HepG2 (cell line): ENCODE measurements around the gene ABCA4. TPM values are rescaled to one million over a fixed set of nuclear protein-coding genes. Genes with fewer than 3 reads are reported as not detected.

ENCODE experiments used
- EED ChIP-seq: sonication (generic); formaldehyde crosslinking; IDR thresholded peaks from 2 replicates; pipeline ENCODE4 v1.5.0; 2020; ENCODE audit warnings: mild to moderate bottlenecking, missing genetic modification reagents
- ELF3 ChIP-seq: IDR thresholded peaks from 2 replicates; pipeline ENCODE4 v1.6.1; 2016; ENCODE audit warnings: missing genetic modification reagents, missing compliant biosample characterization
- ERF ChIP-seq: IDR thresholded peaks from 2 replicates; pipeline ENCODE4 v1.6.1; 2018; ENCODE audit warnings: missing biosample characterization, missing genetic modification reagents
- NR1H2 ChIP-seq: sonication (generic); formaldehyde crosslinking; IDR thresholded peaks from 2 replicates; pipeline ENCODE4 v1.8.1; 2022; ENCODE audit warnings: low read depth, missing genetic modification reagents, borderline replicate concordance
- ZBTB7B ChIP-seq: sonication (generic); formaldehyde crosslinking; IDR thresholded peaks from 2 replicates; pipeline ENCODE4 v1.4.0; 2020; ENCODE audit warnings: missing genetic modification reagents
- ZFP90 ChIP-seq: sonication (generic); formaldehyde crosslinking; IDR thresholded peaks from 2 replicates; pipeline ENCODE4 v1.8.0; 2022; ENCODE audit warnings: missing genetic modification reagents, mild to moderate bottlenecking, inconsistent platforms, borderline replicate concordance
- ZNF572 ChIP-seq: sonication (generic); formaldehyde crosslinking; IDR thresholded peaks from 2 replicates; pipeline ENCODE4 v1.5.1; 2020; ENCODE audit warnings: mild to moderate bottlenecking, missing genetic modification reagents
- ZNF772 ChIP-seq: sonication (generic); formaldehyde crosslinking; IDR thresholded peaks from 2 replicates; pipeline ENCODE4 v1.5.0; 2020; ENCODE audit warnings: mild to moderate bottlenecking, missing genetic modification reagents
- ZNF781 ChIP-seq: sonication (generic); formaldehyde crosslinking; IDR thresholded peaks from 2 replicates; pipeline ENCODE4 v1.5.1; 2020; ENCODE audit warnings: borderline replicate concordance, mild to moderate bottlenecking, missing genetic modification reagents; ENCODE audit errors: not compliant biosample characterization
- polyA plus RNA-seq, 8 experiments: library from polyadenylated mRNA; depleted of rRNA in 3 of 8; stranded (reverse) in 7 of 8; unstranded in 1 of 8; fragments of >200 nt; fragmentation: Illumina TruSeq in 4 of 8; extraction: Trizol in 4 of 8; gene quantifications; 2 replicates each; pipeline versions ENCODE4 v1.2.1 to v1.2.3, GENCODE V29; 2011 to 2016; ENCODE audit warnings: low read depth in 4 of 8, missing spikeins in 1 of 8, mixed read lengths in 1 of 8; ENCODE audit not compliant: insufficient read depth in 1 of 8
- total RNA-seq, 5 experiments: library from RNA; depleted of rRNA; stranded (reverse); fragments of >200 nt; fragmentation: Illumina TruSeq; extraction: Trizol; gene quantifications; 2 replicates each; pipeline ENCODE4 v1.2.3, GENCODE V29; 2016; ENCODE audit warnings: low read depth in 1 of 5
- TF ChIP-seq, protein P1 (sequence below): sonication (generic); formaldehyde crosslinking; IDR thresholded peaks from 2 replicates; pipeline ENCODE4 v1.4.0; 2020; ENCODE audit warnings: missing genetic modification reagents
- TF ChIP-seq, protein P2 (sequence below): sonication (generic); formaldehyde crosslinking; IDR thresholded peaks from 2 replicates; pipeline ENCODE4 v1.8.1; 2023; ENCODE audit warnings: mild to moderate bottlenecking, missing genetic modification reagents
- TF ChIP-seq, protein P3 (sequence below): sonication (generic); formaldehyde crosslinking; IDR thresholded peaks from 2 replicates; pipeline ENCODE4 v1.8.0; 2023; ENCODE audit warnings: mild to moderate bottlenecking, missing genetic modification reagents
- TF ChIP-seq, protein P4 (sequence below): sonication (generic); formaldehyde crosslinking; IDR thresholded peaks from 2 replicates; pipeline ENCODE4 v1.4.0; 2020; ENCODE audit warnings: missing genetic modification reagents
- TF ChIP-seq, protein P5 (sequence below): sonication (generic); formaldehyde crosslinking; IDR thresholded peaks from 2 replicates; pipeline ENCODE4 v1.5.0; 2020; ENCODE audit warnings: missing genetic modification reagents

The ABCA4 gene
- total and polyA plus RNA-seq, 2 of the 13 experiments (the other 11 are each of a cell fraction or from before 2014, with no cell fraction given) = 0.24 to 0.67 TPM

DNA sequence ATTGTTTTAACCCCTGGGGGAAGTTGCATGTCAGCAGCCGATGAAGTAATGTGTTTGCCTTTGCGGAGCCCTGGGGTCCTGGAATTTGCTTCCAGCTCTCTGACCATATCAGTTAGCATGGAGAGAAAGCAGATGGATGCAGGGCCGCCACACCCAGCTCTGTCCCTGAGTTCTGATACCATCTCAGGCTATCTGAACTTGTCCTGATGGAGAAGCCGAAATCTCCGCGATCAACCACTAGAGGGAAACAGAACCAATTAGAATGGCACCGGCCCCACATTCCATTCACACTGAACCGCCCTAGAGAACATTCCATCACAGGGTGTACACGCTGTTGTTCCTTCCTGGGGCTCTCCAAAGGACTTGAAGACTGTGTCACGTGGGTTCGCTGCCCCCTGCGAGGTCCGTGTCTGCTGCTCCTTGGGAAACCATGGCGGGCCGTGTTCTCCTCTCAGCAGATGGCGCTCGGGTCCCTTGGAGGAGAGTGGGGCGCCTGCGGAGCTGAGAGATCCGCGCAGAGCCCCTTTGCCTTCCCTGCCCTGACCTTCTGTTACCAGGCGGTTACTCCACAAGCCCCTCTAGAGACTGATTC is 75.4 kb downstream of the ABCA4 start (continued):
- TF ChIP-seq, protein P1, sequence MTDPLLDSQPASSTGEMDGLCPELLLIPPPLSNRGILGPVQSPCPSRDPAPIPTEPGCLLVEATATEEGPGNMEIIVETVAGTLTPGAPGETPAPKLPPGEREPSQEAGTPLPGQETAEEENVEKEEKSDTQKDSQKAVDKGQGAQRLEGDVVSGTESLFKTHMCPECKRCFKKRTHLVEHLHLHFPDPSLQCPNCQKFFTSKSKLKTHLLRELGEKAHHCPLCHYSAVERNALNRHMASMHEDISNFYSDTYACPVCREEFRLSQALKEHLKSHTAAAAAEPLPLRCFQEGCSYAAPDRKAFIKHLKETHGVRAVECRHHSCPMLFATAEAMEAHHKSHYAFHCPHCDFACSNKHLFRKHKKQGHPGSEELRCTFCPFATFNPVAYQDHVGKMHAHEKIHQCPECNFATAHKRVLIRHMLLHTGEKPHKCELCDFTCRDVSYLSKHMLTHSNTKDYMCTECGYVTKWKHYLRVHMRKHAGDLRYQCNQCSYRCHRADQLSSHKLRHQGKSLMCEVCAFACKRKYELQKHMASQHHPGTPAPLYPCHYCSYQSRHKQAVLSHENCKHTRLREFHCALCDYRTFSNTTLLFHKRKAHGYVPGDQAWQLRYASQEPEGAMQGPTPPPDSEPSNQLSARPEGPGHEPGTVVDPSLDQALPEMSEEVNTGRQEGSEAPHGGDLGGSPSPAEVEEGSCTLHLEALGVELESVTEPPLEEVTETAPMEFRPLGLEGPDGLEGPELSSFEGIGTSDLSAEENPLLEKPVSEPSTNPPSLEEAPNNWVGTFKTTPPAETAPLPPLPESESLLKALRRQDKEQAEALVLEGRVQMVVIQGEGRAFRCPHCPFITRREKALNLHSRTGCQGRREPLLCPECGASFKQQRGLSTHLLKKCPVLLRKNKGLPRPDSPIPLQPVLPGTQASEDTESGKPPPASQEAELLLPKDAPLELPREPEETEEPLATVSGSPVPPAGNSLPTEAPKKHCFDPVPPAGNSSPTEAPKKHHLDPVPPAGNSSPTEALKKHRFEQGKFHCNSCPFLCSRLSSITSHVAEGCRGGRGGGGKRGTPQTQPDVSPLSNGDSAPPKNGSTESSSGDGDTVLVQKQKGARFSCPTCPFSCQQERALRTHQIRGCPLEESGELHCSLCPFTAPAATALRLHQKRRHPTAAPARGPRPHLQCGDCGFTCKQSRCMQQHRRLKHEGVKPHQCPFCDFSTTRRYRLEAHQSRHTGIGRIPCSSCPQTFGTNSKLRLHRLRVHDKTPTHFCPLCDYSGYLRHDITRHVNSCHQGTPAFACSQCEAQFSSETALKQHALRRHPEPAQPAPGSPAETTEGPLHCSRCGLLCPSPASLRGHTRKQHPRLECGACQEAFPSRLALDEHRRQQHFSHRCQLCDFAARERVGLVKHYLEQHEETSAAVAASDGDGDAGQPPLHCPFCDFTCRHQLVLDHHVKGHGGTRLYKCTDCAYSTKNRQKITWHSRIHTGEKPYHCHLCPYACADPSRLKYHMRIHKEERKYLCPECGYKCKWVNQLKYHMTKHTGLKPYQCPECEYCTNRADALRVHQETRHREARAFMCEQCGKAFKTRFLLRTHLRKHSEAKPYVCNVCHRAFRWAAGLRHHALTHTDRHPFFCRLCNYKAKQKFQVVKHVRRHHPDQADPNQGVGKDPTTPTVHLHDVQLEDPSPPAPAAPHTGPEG (CRISPR knock-in tag) = no peak
- TF ChIP-seq NR1H2 (CRISPR knock-in tag) (no peak), ELF3 (CRISPR knock-in tag) (peak; percentile 21; the same call in 1 of the 2 replicates), ZFP90 (CRISPR knock-in tag) (0 out of 2 replicates have a peak, but pooled peaks have one; percentile 54), ERF (0 out of 2 replicates have a peak, but pooled peaks have one; percentile 27), ZNF572 (CRISPR knock-in tag) (peak; percentile 91; the same call in 1 of the 2 replicates), ZNF781 (no peak), ZBTB7B (CRISPR knock-in tag) (0 out of 2 replicates have a peak, but pooled peaks have one; percentile 43), ZNF772 (peak; percentile 53; the same call in 1 of the 2 replicates), EED (CRISPR knock-in tag) (peak; percentile 38; the same call in 1 of the 2 replicates)
- TF ChIP-seq, protein P2, sequence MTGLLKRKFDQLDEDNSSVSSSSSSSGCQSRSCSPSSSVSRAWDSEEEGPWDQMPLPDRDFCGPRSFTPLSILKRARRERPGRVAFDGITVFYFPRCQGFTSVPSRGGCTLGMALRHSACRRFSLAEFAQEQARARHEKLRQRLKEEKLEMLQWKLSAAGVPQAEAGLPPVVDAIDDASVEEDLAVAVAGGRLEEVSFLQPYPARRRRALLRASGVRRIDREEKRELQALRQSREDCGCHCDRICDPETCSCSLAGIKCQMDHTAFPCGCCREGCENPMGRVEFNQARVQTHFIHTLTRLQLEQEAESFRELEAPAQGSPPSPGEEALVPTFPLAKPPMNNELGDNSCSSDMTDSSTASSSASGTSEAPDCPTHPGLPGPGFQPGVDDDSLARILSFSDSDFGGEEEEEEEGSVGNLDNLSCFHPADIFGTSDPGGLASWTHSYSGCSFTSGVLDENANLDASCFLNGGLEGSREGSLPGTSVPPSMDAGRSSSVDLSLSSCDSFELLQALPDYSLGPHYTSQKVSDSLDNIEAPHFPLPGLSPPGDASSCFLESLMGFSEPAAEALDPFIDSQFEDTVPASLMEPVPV (CRISPR knock-in tag) = no peak
- TF ChIP-seq, protein P3, sequence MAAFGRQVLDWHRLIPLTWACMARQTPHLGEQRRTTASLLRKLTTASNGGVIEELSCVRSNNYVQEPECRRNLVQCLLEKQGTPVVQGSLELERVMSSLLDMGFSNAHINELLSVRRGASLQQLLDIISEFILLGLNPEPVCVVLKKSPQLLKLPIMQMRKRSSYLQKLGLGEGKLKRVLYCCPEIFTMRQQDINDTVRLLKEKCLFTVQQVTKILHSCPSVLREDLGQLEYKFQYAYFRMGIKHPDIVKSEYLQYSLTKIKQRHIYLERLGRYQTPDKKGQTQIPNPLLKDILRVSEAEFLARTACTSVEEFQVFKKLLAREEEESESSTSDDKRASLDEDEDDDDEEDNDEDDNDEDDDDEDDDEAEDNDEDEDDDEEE = 0 out of 2 replicates have a peak, but pooled peaks have one; percentile 58
- TF ChIP-seq, protein P4, sequence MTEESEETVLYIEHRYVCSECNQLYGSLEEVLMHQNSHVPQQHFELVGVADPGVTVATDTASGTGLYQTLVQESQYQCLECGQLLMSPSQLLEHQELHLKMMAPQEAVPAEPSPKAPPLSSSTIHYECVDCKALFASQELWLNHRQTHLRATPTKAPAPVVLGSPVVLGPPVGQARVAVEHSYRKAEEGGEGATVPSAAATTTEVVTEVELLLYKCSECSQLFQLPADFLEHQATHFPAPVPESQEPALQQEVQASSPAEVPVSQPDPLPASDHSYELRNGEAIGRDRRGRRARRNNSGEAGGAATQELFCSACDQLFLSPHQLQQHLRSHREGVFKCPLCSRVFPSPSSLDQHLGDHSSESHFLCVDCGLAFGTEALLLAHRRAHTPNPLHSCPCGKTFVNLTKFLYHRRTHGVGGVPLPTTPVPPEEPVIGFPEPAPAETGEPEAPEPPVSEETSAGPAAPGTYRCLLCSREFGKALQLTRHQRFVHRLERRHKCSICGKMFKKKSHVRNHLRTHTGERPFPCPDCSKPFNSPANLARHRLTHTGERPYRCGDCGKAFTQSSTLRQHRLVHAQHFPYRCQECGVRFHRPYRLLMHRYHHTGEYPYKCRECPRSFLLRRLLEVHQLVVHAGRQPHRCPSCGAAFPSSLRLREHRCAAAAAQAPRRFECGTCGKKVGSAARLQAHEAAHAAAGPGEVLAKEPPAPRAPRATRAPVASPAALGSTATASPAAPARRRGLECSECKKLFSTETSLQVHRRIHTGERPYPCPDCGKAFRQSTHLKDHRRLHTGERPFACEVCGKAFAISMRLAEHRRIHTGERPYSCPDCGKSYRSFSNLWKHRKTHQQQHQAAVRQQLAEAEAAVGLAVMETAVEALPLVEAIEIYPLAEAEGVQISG (CRISPR knock-in tag) = peak; percentile 40; the same call in 1 of the 2 replicates
- TF ChIP-seq, protein P5, sequence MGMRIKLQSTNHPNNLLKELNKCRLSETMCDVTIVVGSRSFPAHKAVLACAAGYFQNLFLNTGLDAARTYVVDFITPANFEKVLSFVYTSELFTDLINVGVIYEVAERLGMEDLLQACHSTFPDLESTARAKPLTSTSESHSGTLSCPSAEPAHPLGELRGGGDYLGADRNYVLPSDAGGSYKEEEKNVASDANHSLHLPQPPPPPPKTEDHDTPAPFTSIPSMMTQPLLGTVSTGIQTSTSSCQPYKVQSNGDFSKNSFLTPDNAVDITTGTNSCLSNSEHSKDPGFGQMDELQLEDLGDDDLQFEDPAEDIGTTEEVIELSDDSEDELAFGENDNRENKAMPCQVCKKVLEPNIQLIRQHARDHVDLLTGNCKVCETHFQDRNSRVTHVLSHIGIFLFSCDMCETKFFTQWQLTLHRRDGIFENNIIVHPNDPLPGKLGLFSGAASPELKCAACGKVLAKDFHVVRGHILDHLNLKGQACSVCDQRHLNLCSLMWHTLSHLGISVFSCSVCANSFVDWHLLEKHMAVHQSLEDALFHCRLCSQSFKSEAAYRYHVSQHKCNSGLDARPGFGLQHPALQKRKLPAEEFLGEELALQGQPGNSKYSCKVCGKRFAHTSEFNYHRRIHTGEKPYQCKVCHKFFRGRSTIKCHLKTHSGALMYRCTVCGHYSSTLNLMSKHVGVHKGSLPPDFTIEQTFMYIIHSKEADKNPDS (CRISPR knock-in tag) = 0 out of 2 replicates have a peak, but pooled peaks have one; percentile 55
